Pancreas (tissue), 10 donors: ENCODE measurements around the gene SIMC1. TPM values are rescaled to one million over a fixed set of nuclear protein-coding genes. Genes with fewer than 3 reads are reported as not detected.

ENCODE experiments used
- ATAC-seq, 4 donors: fragments of 200-7000 bp; cut with Tn5 transposase; one replicate each; pipeline versions ENCODE4 v1.8.0 to v1.9.1; 2020; ENCODE audit warnings: mild to moderate bottlenecking in 4 of 4, moderate library complexity in 4 of 4
- DNase-seq, 6 donors: peaks; one replicate each; pipeline ENCODE4 v3.0.0-alpha.2; 2020
- FAIRE-seq: peaks from 2 replicates; lab custom pipeline; 2012; peaks lifted over from hg19 to GRCh38; lab: Jason Lieb, UNC
- H3K27ac ChIP-seq, 4 donors: fragments of 200-600 bp; sonication (generic); 1 replicate in 3 of 4; 2 replicates in 1 of 4; pipeline versions ENCODE4 v1.5.0 to v1.8.0; 2020
- H3K27me3 ChIP-seq, 4 donors: fragments of 200-600 bp; one replicate each; pipeline ENCODE4 v1.8.0; 2021
- H3K36me3 ChIP-seq, 3 donors: fragments of 200-600 bp; sonication (generic) in 1 of 3; one replicate each; pipeline versions ENCODE4 v1.5.0 to v1.8.0; 2020 to 2021
- H3K4me1 ChIP-seq, 3 donors: fragments of 200-600 bp; one replicate each; pipeline ENCODE4 v1.8.0; 2021
- H3K4me3 ChIP-seq, 4 donors: fragments of 200-600 bp; sonication (generic) in 2 of 4; one replicate each; pipeline versions ENCODE4 v1.5.0 to v1.8.0; 2020 to 2021
- H3K9me3 ChIP-seq, 4 donors: fragments of 200-600 bp; one replicate each; pipeline ENCODE4 v1.8.0; 2021
- CTCF ChIP-seq, 4 donors: fragments of 200-600 bp; sonication (generic) in 3 of 4; IDR thresholded peaks; one replicate each; pipeline versions ENCODE4 v1.5.0 to v1.8.0; 2021; ENCODE audit warnings: antibody characterized with exemption in 4 of 4
- WGBS, 2 donors: extraction: QIAGEN DNeasy Blood & Tissue Kit; methylation state at CpG; one replicate each; pipeline ENCODE4 v1.1.7; 2013; 5-methylcytosine and 5-hydroxymethylcytosine counted together
- intact Hi-C, 3 donors: fragments of 100-400 bp; cut with DNase I; formaldehyde crosslinking; loops; one replicate each; pipeline versions ENCODE4 v1.11.1 to v1.14.2; 2022
- polyA plus RNA-seq, 2 donors: library from polyadenylated mRNA; stranded (reverse); fragments of 200-250 nt; gene quantifications; one replicate each; pipeline ENCODE4 v1.2.3, GENCODE V29; 2013
- total RNA-seq, 6 donors: library from RNA; stranded (reverse); fragmentation: NEBNext Ultra II Directional in 4 of 6; extraction: Animal tissue kit (Norgen Biotek cat#: 25700) in 4 of 6; gene quantifications; one replicate each; pipeline versions ENCODE4 v1.2.1 to v1.2.4, GENCODE V29; 2021 to 2023
- donor health status: healthy with polysubstance abuse.
- donor health status: DM: no; HTN: no; CAD: no; lungs with moderate emphysema.
- donor health status: DM: no; HTN: no; CAD: no.
- donor health status: control.
- donor health status: control.
- donor health status: Bipolar disorder and iron deficiency.
- donor health status: DM: yes; HTN: yes; CAD: no.
- donor health status: DM: no; HTN: no; CAD: no.
- donor health status: DM: no; HTN: no; CAD: no.
- donor health status: DM: yes; HTN: yes; CAD: no.

SIMC1 gene
- total and polyA plus RNA-seq, 8 donors = 5.3 to 15.3 (median 8.5) TPM

- peak; percentile 94 to 98 (median 94) for ATAC-seq
- peaks cover 0 to 15% (median 6%) of the 10 kb centered on the region in 3 donors for H3K36me3 ChIP-seq
- 0% methylated on average over 44 to 47 of the region's 47 CpGs for WGBS, 2 donors
- FAIRE-seq = peak; percentile 79
- H3K9me3 ChIP-seq = no peaks in the 10 kb centered on the region
- peak within 1 kb of the TSS; percentile 72 to 96 (median 75) for H3K4me3 ChIP-seq
- DNase-seq = peak; percentile 94 to 100 (median 98)
- H3K4me1 ChIP-seq = peaks cover 0 to 24% (median 0%) of the 10 kb centered on the region in 3 donors
- H3K27me3 ChIP-seq = no peaks in the 10 kb centered on the region
- no peak for TF ChIP-seq CTCF (IDR thresholded peaks at IDR 0.05)
- intact Hi-C loops = no loop called here
- peak within 1 kb of the TSS; percentile 89 to 93 (median 91) for H3K27ac ChIP-seq
These were observed 150.4 kb downstream of the SIMC1 start, which contains the start of the genes HIGD2A and NOP16 for GRCh38 chr5:176388444-176389134. Gene HIGD2A, plus strand, starts transcription at chr5:176388751. Its CDS starts 69 bp downstream, at chr5:176388820. Gene NOP16, minus strand, starts transcription at chr5:176388598. Its CDS starts 59 bp downstream, at chr5:176388539.

- no peaks in the 10 kb centered on the region for H3K27me3 ChIP-seq
- peaks cover 0 to 10% (median 4%) of the 10 kb centered on the region in 3 donors for H3K36me3 ChIP-seq
- no peaks in the 10 kb centered on the region for H3K9me3 ChIP-seq
- peak overlapping the region; percentile 31 to 96 (median 75) for H3K4me3 ChIP-seq
- TF ChIP-seq CTCF (IDR thresholded peaks at IDR 0.05) = no peak
- H3K27ac ChIP-seq = peak overlapping the region; percentile 89 to 93 (median 91)
- intact Hi-C loops = no loop called here
- peak; percentile 36 to 55 (median 46) for ATAC-seq
- 26 to 28% methylated on average over 40 to 41 of the region's 41 CpGs for WGBS, 2 donors
- H3K4me1 ChIP-seq = peaks cover 0 to 24% (median 0%) of the 10 kb centered on the region in 3 donors
- DNase-seq = no peak
- no peak for FAIRE-seq
These were observed 151.2 kb downstream of the SIMC1 start for GRCh38 chr5:176389135-176390123.

GRCh38 chr5:176391479-176391878 is 153.3 kb downstream of the SIMC1 start:
- no peaks in the 10 kb centered on the region for H3K27me3 ChIP-seq
- WGBS, 2 donors = 89 to 92% methylated on average over 4 of the region's 4 CpGs
- no peak overlapping the region for H3K27ac ChIP-seq
- H3K36me3 ChIP-seq = peaks cover 0 to 5% (median 0%) of the 10 kb centered on the region in 3 donors
- no peak for TF ChIP-seq CTCF (IDR thresholded peaks at IDR 0.05)
- no peak overlapping the region for H3K4me3 ChIP-seq
- intact Hi-C loops = no loop called here
- no peak for DNase-seq
- H3K9me3 ChIP-seq = no peaks in the 10 kb centered on the region
- FAIRE-seq = no peak
- ATAC-seq = no peak
- peaks cover 0 to 23% (median 0%) of the 10 kb centered on the region in 3 donors for H3K4me1 ChIP-seq

- FAIRE-seq (no peak), DNase-seq (no peak), ATAC-seq (no peak)
- peaks cover 0 to 18% (median 0%) of the 10 kb centered on the region in 3 donors for H3K4me1 ChIP-seq
- H3K27me3 ChIP-seq = no peaks in the 10 kb centered on the region
- no peak for TF ChIP-seq CTCF (IDR thresholded peaks at IDR 0.05)
- H3K27ac ChIP-seq = no peak overlapping the region
- no peaks in the 10 kb centered on the region for H3K9me3 ChIP-seq
- intact Hi-C loops = no loop called here
- H3K36me3 ChIP-seq = peaks cover 0 to 5% (median 0%) of the 10 kb centered on the region in 3 donors
- H3K4me3 ChIP-seq = no peak overlapping the region
- 90 to 91% methylated on average over 4 of the region's 4 CpGs for WGBS, 2 donors
These were observed 153.8 kb downstream of the SIMC1 start for GRCh38 chr5:176391999-176392398.
